Ecto neural progenitor cell (in vitro differentiated cells): ENCODE data around the gene MRPL54.
A peak's percentile ranks its signal among the peaks of the same experiment; 100 is the strongest.

Source experiments
- DNase-seq: peaks from one replicate; pipeline ENCODE4 v3.0.0-alpha.2; 2018; ENCODE audit warnings: low spot score

Gene MRPL54

GRCh38 chr19:3769494-3769893 is 7.0 kb downstream of the MRPL54 start:
- no peak for DNase-seq

- DNase-seq, result no peak
Observed at GRCh38 chr19:3770136-3770999, 7.9 kb downstream of the MRPL54 start.

- DNase-seq, result no peak
Observed at GRCh38 chr19:3771000-3771905, 8.8 kb downstream of the MRPL54 start.

- DNase-seq, result no peak
Observed at GRCh38 chr19:3771906-3772455, 9.5 kb downstream of the MRPL54 start, which contains the start of gene RAX2. TSS of gene RAX2 (minus strand) at chr19:3772228. CDS start at chr19:3771742, 486 bp downstream.

- DNase-seq, result no peak
Observed at GRCh38 chr19:3773814-3774515, 11.5 kb downstream of the MRPL54 start.

- DNase-seq, result no peak
Observed at GRCh38 chr19:3774621-3775373, 12.3 kb downstream of the MRPL54 start.

- DNase-seq, result no peak
Observed at GRCh38 chr19:3775374-3775711, 12.9 kb downstream of the MRPL54 start.

GRCh38 chr19:3775831-3776230 is 13.3 kb downstream of the MRPL54 start:
- no peak for DNase-seq

- no peak for DNase-seq
Observed at GRCh38 chr19:3776479-3777040, 14.1 kb downstream of the MRPL54 start.

- DNase-seq, result no peak
Observed at GRCh38 chr19:3778104-3778867, 15.8 kb downstream of the MRPL54 start.

GRCh38 chr19:3778899-3779723 is 16.6 kb downstream of the MRPL54 start:
- DNase-seq, result no peak

GRCh38 chr19:3780786-3781304 is 18.4 kb downstream of the MRPL54 start:
- DNase-seq, result no peak

- no peak for DNase-seq
Observed at GRCh38 chr19:3781603-3782002, 19.1 kb downstream of the MRPL54 start.

- DNase-seq, result no peak
Observed at GRCh38 chr19:3782330-3782729, 19.8 kb downstream of the MRPL54 start.

GRCh38 chr19:3782903-3783302 is 20.4 kb downstream of the MRPL54 start:
- DNase-seq, result peak; percentile 37

GRCh38 chr19:3783660-3784584 is 21.4 kb downstream of the MRPL54 start:
- no peak for DNase-seq

- no peak for DNase-seq
Observed at GRCh38 chr19:3784607-3785450, 22.3 kb downstream of the MRPL54 start.
